GM12864 (cell line): Measurements from ENCODE around the gene KCNQ5.

ENCODE experiments used
- DNase-seq: peaks from one replicate; pipeline ENCODE4 v3.0.0-alpha.2; 2011; ENCODE audit warnings: low read depth
- H3K4me3 ChIP-seq: 2 replicates; pipeline ENCODE4 v1.5.1; 2011; ENCODE audit warnings: mild to moderate bottlenecking, low read depth, low read length, control low read depth
- CTCF ChIP-seq: IDR thresholded peaks from 2 replicates; pipeline ENCODE4 v1.5.1; 2011; ENCODE audit warnings: low read depth, mild to moderate bottlenecking, moderate library complexity, low read length, control low read depth, inconsistent platforms; ENCODE audit errors: missing control alignments

KCNQ5 gene

GRCh38 chr6:73152966-73153757 lies 531.3 kb downstream of the KCNQ5 start:
- TF ChIP-seq CTCF, result no peak
- H3K4me3 ChIP-seq, result no peak overlapping the region
- no peak for DNase-seq

- H3K4me3 ChIP-seq, result no peak overlapping the region
- TF ChIP-seq CTCF, result no peak
- no peak for DNase-seq
These were observed 535.2 kb downstream of the KCNQ5 start for GRCh38 chr6:73156793-73157767.

GRCh38 chr6:73157870-73158269 lies 536.0 kb downstream of the KCNQ5 start:
- H3K4me3 ChIP-seq, result no peak overlapping the region
- no peak for TF ChIP-seq CTCF
- DNase-seq, result no peak

- no peak for TF ChIP-seq CTCF
- H3K4me3 ChIP-seq, result no peak overlapping the region
- DNase-seq, result no peak
These were observed 547.2 kb downstream of the KCNQ5 start for GRCh38 chr6:73169111-73169510.

GRCh38 chr6:73169633-73170032 lies 547.8 kb downstream of the KCNQ5 start:
- DNase-seq, result no peak
- no peak for TF ChIP-seq CTCF
- no peak overlapping the region for H3K4me3 ChIP-seq

GRCh38 chr6:73174646-73175045 lies 552.8 kb downstream of the KCNQ5 start:
- no peak overlapping the region for H3K4me3 ChIP-seq
- no peak for DNase-seq
- no peak for TF ChIP-seq CTCF
